Gastrocnemius medialis (tissue), 4 donors: ENCODE data around the gene HTATSF1.

Source experiments
- POLR2A ChIP-seq, 2 donors: fragments of 450-650 bp; IDR thresholded peaks; one replicate each; pipeline ENCODE4 v1.6.1; 2017; ENCODE audit warnings: antibody characterized with exemption in 2 of 2, mild to moderate bottlenecking in 2 of 2, moderate library complexity in 2 of 2
- TF ChIP-seq, protein P1 (sequence below), 5 experiments: fragments of 450-650 bp in 3 of 5; fragments of 200-600 bp in 2 of 5; sonication (generic) in 2 of 5; IDR thresholded peaks in 4 of 5; conservative IDR thresholded peaks in 1 of 5; 1 replicate in 4 of 5; 2 replicates in 1 of 5; pipeline ENCODE4 v1.5.1; 2016 to 2019; ENCODE audit warnings: antibody characterized with exemption in 5 of 5, mild to moderate bottlenecking in 3 of 5, moderate library complexity in 3 of 5

DNA sequence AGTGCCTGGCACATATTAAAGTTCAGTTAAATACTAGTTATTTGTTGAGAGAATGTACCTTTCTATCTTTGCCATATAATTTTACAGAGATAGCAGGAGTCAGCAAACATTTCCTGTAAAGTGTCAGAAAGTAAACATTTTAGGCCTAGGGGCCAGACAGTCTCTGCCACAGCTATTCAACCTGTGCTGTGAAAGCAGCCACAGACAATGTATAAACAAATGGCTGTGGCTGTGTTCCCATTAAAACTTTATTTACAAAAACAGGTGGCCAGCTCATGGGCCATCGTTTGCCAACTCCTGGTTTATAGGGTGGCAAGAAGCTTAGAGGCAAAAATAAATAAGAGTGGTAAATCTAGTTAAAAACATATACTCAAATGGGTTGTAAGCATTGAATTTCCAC lies 43.6 kb upstream of the HTATSF1 start:
- TF ChIP-seq, protein P1, sequence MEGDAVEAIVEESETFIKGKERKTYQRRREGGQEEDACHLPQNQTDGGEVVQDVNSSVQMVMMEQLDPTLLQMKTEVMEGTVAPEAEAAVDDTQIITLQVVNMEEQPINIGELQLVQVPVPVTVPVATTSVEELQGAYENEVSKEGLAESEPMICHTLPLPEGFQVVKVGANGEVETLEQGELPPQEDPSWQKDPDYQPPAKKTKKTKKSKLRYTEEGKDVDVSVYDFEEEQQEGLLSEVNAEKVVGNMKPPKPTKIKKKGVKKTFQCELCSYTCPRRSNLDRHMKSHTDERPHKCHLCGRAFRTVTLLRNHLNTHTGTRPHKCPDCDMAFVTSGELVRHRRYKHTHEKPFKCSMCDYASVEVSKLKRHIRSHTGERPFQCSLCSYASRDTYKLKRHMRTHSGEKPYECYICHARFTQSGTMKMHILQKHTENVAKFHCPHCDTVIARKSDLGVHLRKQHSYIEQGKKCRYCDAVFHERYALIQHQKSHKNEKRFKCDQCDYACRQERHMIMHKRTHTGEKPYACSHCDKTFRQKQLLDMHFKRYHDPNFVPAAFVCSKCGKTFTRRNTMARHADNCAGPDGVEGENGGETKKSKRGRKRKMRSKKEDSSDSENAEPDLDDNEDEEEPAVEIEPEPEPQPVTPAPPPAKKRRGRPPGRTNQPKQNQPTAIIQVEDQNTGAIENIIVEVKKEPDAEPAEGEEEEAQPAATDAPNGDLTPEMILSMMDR (IDR thresholded peaks at IDR 0.05 in 4 of 5, conservative IDR thresholded peaks at IDR 0.05 in 1 of 5): no peak
- no peak for TF ChIP-seq POLR2A (IDR thresholded peaks at IDR 0.05)
